K562 (cell line): ENCODE results near the gene AFF3. TPM values are rescaled to one million over a fixed set of nuclear protein-coding genes. Genes with fewer than 3 reads are reported as not detected.
A peak's percentile ranks its signal among the peaks of the same experiment; 100 is the strongest.

Experiments
- ATAC-seq: fragments of 200-7000 bp; cut with Tn5 transposase; 3 replicates; pipeline ENCODE4 v1.9.1; 2020; ENCODE audit warnings: moderate library complexity
- BruUV-seq: library from RNA; stranded (reverse); fragments of 400-500 nt; replicated peaks from 2 replicates; lab custom pipeline; 2021; lab: Mats Ljungman, UMichigan
- CTCF ChIA-PET: fragments of 300-600 bp; formaldehyde crosslinking; extraction: SDS; loops from one replicate; lab custom pipeline; 2021; ENCODE audit warnings: low intra/inter-chr PET ratio; lab: Yijun Ruan, JAX
- POLR2A ChIA-PET: fragments of 300-600, 350-650 bp; sonication (Branson Sonifier 250); formaldehyde crosslinking; extraction: SDS; loops from one replicate; lab custom pipeline; 2021; ENCODE audit warnings: antibody characterized with exemption, inconsistent platforms; lab: Yijun Ruan, JAX
- DNase-seq, 4 experiments: peaks; one replicate each; pipeline versions ENCODE4 v3.0.0 to v3.0.0-alpha.2; 2011 to 2018; ENCODE audit warnings: low spot score in 3 of 4, mixed read lengths in 3 of 4; ENCODE audit errors: extremely low read depth in 1 of 4
- FAIRE-seq: peaks from 2 replicates; lab custom pipeline; 2011; peaks lifted over from hg19 to GRCh38; lab: Jason Lieb, UNC
- H2AFZ ChIP-seq: 2 replicates; pipeline ENCODE4 v1.6.0; 2011; ENCODE audit warnings: low read depth, low read length, control low read depth, inconsistent platforms
- H3K27ac ChIP-seq: fragments of 200-600 bp; 3 replicates; pipeline ENCODE4 v1.8.0; 2011; ENCODE audit warnings: low read depth, mild to moderate bottlenecking, control low read depth, inconsistent platforms, low read length, moderate library complexity, mixed read lengths; ENCODE audit errors: extremely low read depth
- H3K27me3 ChIP-seq, 2 experiments: fragments of 300-600 bp in 1 of 2; 2 replicates in 1 of 2; 3 replicates in 1 of 2; pipeline versions ENCODE4 v1.6.0 to v1.8.0; 2011; ENCODE audit warnings: inconsistent platforms in 2 of 2, low read length in 2 of 2, mild to moderate bottlenecking in 1 of 2, mixed read lengths in 1 of 2, moderate library complexity in 1 of 2; ENCODE audit not compliant: control insufficient read depth in 2 of 2, insufficient read depth in 2 of 2
- H3K36me3 ChIP-seq: fragments of 300-600 bp; 3 replicates; pipeline ENCODE4 v1.8.0; 2011; ENCODE audit warnings: mild to moderate bottlenecking, low read length, inconsistent platforms; ENCODE audit not compliant: control insufficient read depth, insufficient read depth
- H3K4me1 ChIP-seq, 2 experiments: fragments of 200-600 bp in 1 of 2; replicated peaks in 1 of 2; 2 replicates in 1 of 2; 3 replicates in 1 of 2; pipeline versions ENCODE4 v1.5.1 to v1.8.0; 2011; ENCODE audit warnings: inconsistent platforms in 2 of 2, low read length in 2 of 2, mild to moderate bottlenecking in 1 of 2, mixed read lengths in 1 of 2, moderate library complexity in 1 of 2; ENCODE audit not compliant: control insufficient read depth in 2 of 2, insufficient read depth in 2 of 2
- H3K4me2 ChIP-seq: 2 replicates; pipeline ENCODE4 v1.6.1; 2011; ENCODE audit warnings: low read length, control low read depth, inconsistent platforms, mixed read lengths; ENCODE audit not compliant: insufficient read depth
- H3K4me3 ChIP-seq: fragments of 200-600 bp; sonication (generic), shearing (Covaris generic); 2 replicates; pipeline ENCODE4 v1.5.1; 2016; ENCODE audit warnings: control low read depth, inconsistent platforms
- H3K79me2 ChIP-seq: fragments of 200-600 bp; 3 replicates; pipeline ENCODE4 v1.8.0; 2011; ENCODE audit warnings: low read length, inconsistent platforms; ENCODE audit not compliant: control insufficient read depth, insufficient read depth
- H3K9ac ChIP-seq, 2 experiments: 2 replicates each; pipeline versions ENCODE4 v1.6.0 to v1.6.1; 2011; ENCODE audit warnings: low read depth in 2 of 2, low read length in 2 of 2, control low read depth in 1 of 2, inconsistent platforms in 1 of 2, mild to moderate bottlenecking in 1 of 2, mixed read lengths in 1 of 2; ENCODE audit not compliant: insufficient read depth in 1 of 2
- H3K9me1 ChIP-seq: one replicate; pipeline ENCODE4 v1.6.0; 2011; ENCODE audit warnings: inconsistent platforms, mild to moderate bottlenecking, low read length, moderate library complexity; ENCODE audit not compliant: control insufficient read depth, insufficient read depth
- H3K9me3 ChIP-seq: replicated peaks from 2 replicates; pipeline ENCODE4 v1.5.1; 2011; ENCODE audit warnings: low read depth, low read length, inconsistent platforms; ENCODE audit not compliant: control insufficient read depth, insufficient read depth
- H4K20me1 ChIP-seq: replicated peaks from 2 replicates; pipeline ENCODE4 v1.6.1; 2011; ENCODE audit warnings: low read length, inconsistent platforms, mixed read lengths; ENCODE audit not compliant: control insufficient read depth, insufficient read depth
- MCM7 ChIP-seq, 2 experiments: fragments of 450-650 bp; IDR thresholded peaks; 2 replicates each; pipeline ENCODE4 v1.6.1; 2016 to 2018
- POLR2H ChIP-seq: IDR thresholded peaks from 2 replicates; pipeline ENCODE4 v1.6.1; 2016; ENCODE audit warnings: missing genetic modification characterization, low read depth, mild to moderate bottlenecking, control low read depth, missing compliant biosample characterization, moderate library complexity
- SPI1 ChIP-seq: IDR thresholded peaks from 2 replicates; pipeline ENCODE4 v1.6.1; 2011; ENCODE audit warnings: low read depth, low read length, control low read depth, borderline replicate concordance
- U2AF2 ChIP-seq: fragments of 200-400 bp; formaldehyde crosslinking; optimal IDR thresholded peaks from 2 replicates; pipeline ENCODE3; 2017; ENCODE audit warnings: low read depth, mild to moderate bottlenecking, low read length
- WGBS: fragments of 100-300 bp; shearing (Covaris generic); methylation state at CpG from one replicate; pipeline ENCODE4 v1.1.6; 2016; ENCODE audit warnings: low coverage, mixed read lengths; ENCODE audit not compliant: insufficient coverage; ENCODE audit errors: missing lambda C conversion rate; 5-methylcytosine and 5-hydroxymethylcytosine counted together
- in situ Hi-C: fragments of 300-500 bp; cut with MboI; formaldehyde crosslinking; loops from 4 replicates; pipeline ENCODE4 v1.15.0; 2018; ENCODE audit warnings: inconsistent platforms, mixed read lengths
- intact Hi-C: fragments of 100-400 bp; cut with micrococcal nuclease; formaldehyde crosslinking; loops from 2 replicates; pipeline ENCODE4 v1.14.2; 2022
- polyA plus RNA-seq, 8 experiments: library from polyadenylated mRNA; depleted of rRNA in 4 of 8; stranded (reverse) in 5 of 8; unstranded in 3 of 8; fragments of >200 nt; fragmentation: Nextera tagmentation in 2 of 8; fragmentation: Illumina TruSeq in 1 of 8; extraction: Ambion mirVana in 2 of 8; extraction: Trizol in 1 of 8; gene quantifications; 2 replicates each; pipeline versions ENCODE4 v1.2.1 to v1.2.3, GENCODE V29; 2011 to 2014; ENCODE audit warnings: inconsistent platforms in 1 of 8, missing spikeins in 1 of 8
- total RNA-seq, 7 experiments: library from RNA; depleted of rRNA in 6 of 7; stranded (reverse); fragments of >200 nt in 6 of 7; fragmentation: Illumina TruSeq in 2 of 7; extraction: Trizol in 2 of 7; gene quantifications; 2 replicates each; pipeline versions ENCODE4 v1.2.1 to v1.2.3, GENCODE V29; 2011 to 2021; ENCODE audit warnings: low replicate concordance in 1 of 7
- TF ChIP-seq, protein P1 (sequence below): fragments of 250-450 bp; sonication (Bioruptor Pico); IDR thresholded peaks from 2 replicates; pipeline ENCODE4 v1.8.0; 2021; ENCODE audit warnings: mild to moderate bottlenecking, moderate library complexity
- TF ChIP-seq, protein P2 (sequence below): sonication (generic); formaldehyde crosslinking; IDR thresholded peaks from 2 replicates; pipeline ENCODE4 v1.8.0; 2022; ENCODE audit warnings: missing genetic modification reagents, mild to moderate bottlenecking, moderate library complexity, borderline replicate concordance

The AFF3 gene
- total and polyA plus RNA-seq, 9 of the 15 experiments (the other 6 are each of a cell fraction or from before 2014, with no cell fraction given), result 0.02 to 0.11 TPM; not detected in 7

- H3K79me2 ChIP-seq, result no peaks in the 10 kb centered on the region
- ATAC-seq, result no peak
- no peak for FAIRE-seq
Measured at GRCh38 chr2:99504844-99505584, 637.4 kb downstream of the AFF3 start.

More at GRCh38 chr2:99504844-99505584, 637.4 kb downstream of the AFF3 start:
- no peak for DNase-seq
- no TSS peak for BruUV-seq
- intact Hi-C loops (no loop called here), in situ Hi-C loops (no loop called here)
- H3K4me3 ChIP-seq, result no peak overlapping the region
- H3K9me1 ChIP-seq, result no peaks in the 10 kb centered on the region
- no peak overlapping the region for H3K9ac ChIP-seq
- no peak overlapping the region for H2AFZ ChIP-seq
- 0% methylated on average over 4 of the region's 4 CpGs for WGBS
- H3K36me3 ChIP-seq, result no peaks in the 10 kb centered on the region
- H3K27ac ChIP-seq, result no peak overlapping the region
- CTCF ChIA-PET, result no interaction called here
- H4K20me1 ChIP-seq, result no peaks in the 10 kb centered on the region
- TF ChIP-seq, protein P1, sequence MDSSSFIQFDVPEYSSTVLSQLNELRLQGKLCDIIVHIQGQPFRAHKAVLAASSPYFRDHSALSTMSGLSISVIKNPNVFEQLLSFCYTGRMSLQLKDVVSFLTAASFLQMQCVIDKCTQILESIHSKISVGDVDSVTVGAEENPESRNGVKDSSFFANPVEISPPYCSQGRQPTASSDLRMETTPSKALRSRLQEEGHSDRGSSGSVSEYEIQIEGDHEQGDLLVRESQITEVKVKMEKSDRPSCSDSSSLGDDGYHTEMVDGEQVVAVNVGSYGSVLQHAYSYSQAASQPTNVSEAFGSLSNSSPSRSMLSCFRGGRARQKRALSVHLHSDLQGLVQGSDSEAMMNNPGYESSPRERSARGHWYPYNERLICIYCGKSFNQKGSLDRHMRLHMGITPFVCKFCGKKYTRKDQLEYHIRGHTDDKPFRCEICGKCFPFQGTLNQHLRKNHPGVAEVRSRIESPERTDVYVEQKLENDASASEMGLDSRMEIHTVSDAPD, result no peak
- TF ChIP-seq, protein P2, sequence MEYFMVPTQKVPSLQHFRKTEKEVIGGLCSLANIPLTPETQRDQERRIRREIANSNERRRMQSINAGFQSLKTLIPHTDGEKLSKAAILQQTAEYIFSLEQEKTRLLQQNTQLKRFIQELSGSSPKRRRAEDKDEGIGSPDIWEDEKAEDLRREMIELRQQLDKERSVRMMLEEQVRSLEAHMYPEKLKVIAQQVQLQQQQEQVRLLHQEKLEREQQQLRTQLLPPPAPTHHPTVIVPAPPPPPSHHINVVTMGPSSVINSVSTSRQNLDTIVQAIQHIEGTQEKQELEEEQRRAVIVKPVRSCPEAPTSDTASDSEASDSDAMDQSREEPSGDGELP (CRISPR knock-in tag), result no peak
- TF ChIP-seq SPI1, result peak; percentile 47; the same call in 1 of the 2 replicates
- no peak for TF ChIP-seq U2AF2
- no peak for TF ChIP-seq POLR2H (tag)
- no peak for TF ChIP-seq MCM7 (IDR thresholded peaks at IDR 0.05)
- H3K9me3 ChIP-seq, result no peaks in the 10 kb centered on the region
- POLR2A ChIA-PET, result no interaction called here
- H3K4me2 ChIP-seq, result no peak overlapping the region
- peaks cover 4 to 11% of the 10 kb centered on the region in 2 experiments for H3K27me3 ChIP-seq
- no peaks in the 10 kb centered on the region for H3K4me1 ChIP-seq
